Medulla oblongata (tissue), 1 donor: ENCODE results near the gene KLHL14.
"Not testable (repeated sequence)": the region's sequence is repeated elsewhere in the genome, so short reads cannot be mapped to it uniquely, and the experiment has no call there.

Source experiments
- DNase-seq: peaks from one replicate; pipeline ENCODE4 v3.0.0-alpha.2; 2015; ENCODE audit errors: extremely low spot score

KLHL14 gene

GRCh38 chr18:32714571-32715148 lies 58.2 kb downstream of the KLHL14 start:
- DNase-seq: peak; percentile 85

- DNase-seq: no peak
These were observed 60.0 kb downstream of the KLHL14 start for GRCh38 chr18:32712860-32713259.

GRCh38 chr18:32711862-32712261 lies 61.0 kb downstream of the KLHL14 start:
- no peak for DNase-seq

GRCh38 chr18:32707586-32707985 lies 65.2 kb downstream of the KLHL14 start:
- no peak for DNase-seq

- DNase-seq: no peak
These were observed 65.7 kb downstream of the KLHL14 start for GRCh38 chr18:32707147-32707546.

- peak; percentile 21 for DNase-seq
These were observed 71.5 kb downstream of the KLHL14 start for GRCh38 chr18:32701313-32701712.

- DNase-seq: no peak
These were observed 74.7 kb downstream of the KLHL14 start for GRCh38 chr18:32698153-32698552.

GRCh38 chr18:32696376-32696775 lies 76.4 kb downstream of the KLHL14 start:
- DNase-seq: no peak

GRCh38 chr18:32695534-32695933 lies 77.3 kb downstream of the KLHL14 start:
- DNase-seq: no peak

GRCh38 chr18:32688821-32689220 lies 84.0 kb downstream of the KLHL14 start:
- DNase-seq: no peak

- DNase-seq: no peak
These were observed 87.9 kb downstream of the KLHL14 start for GRCh38 chr18:32684940-32685339.

GRCh38 chr18:32684096-32684495 lies 88.7 kb downstream of the KLHL14 start:
- DNase-seq: no peak

- DNase-seq: no peak
These were observed 89.8 kb downstream of the KLHL14 start for GRCh38 chr18:32683044-32683443.

GRCh38 chr18:32677578-32677977 lies 95.2 kb downstream of the KLHL14 start:
- DNase-seq: no peak

GRCh38 chr18:32674491-32674890 lies 98.3 kb downstream of the KLHL14 start:
- peak; percentile 9 for DNase-seq

GRCh38 chr18:32672398-32672797 lies 100.4 kb downstream of the KLHL14 start:
- DNase-seq: no peak

GRCh38 chr18:32670727-32671126 lies 102.1 kb downstream of the KLHL14 start:
- DNase-seq: no peak

GRCh38 chr18:32669549-32670165 lies 103.2 kb downstream of the KLHL14 start:
- no peak for DNase-seq

GRCh38 chr18:32668956-32669355 lies 103.9 kb downstream of the KLHL14 start:
- DNase-seq: no peak

- DNase-seq: no peak
These were observed 111.1 kb downstream of the KLHL14 start for GRCh38 chr18:32661486-32662299.

GRCh38 chr18:32654507-32654906 lies 118.3 kb downstream of the KLHL14 start:
- not testable (repeated sequence) for DNase-seq

- not testable (repeated sequence) for DNase-seq
These were observed 135.2 kb downstream of the KLHL14 start for GRCh38 chr18:32637659-32638058.

GRCh38 chr18:32637226-32637625 lies 135.6 kb downstream of the KLHL14 start:
- no peak for DNase-seq
